ENCODE results near the gene SIRPB1.

- no peak for TF ChIP-seq EZH2 (IDR thresholded peaks at IDR 0.05; ENCODE audit: borderline replicate concordance, low read length)
- TF ChIP-seq, protein P1, sequence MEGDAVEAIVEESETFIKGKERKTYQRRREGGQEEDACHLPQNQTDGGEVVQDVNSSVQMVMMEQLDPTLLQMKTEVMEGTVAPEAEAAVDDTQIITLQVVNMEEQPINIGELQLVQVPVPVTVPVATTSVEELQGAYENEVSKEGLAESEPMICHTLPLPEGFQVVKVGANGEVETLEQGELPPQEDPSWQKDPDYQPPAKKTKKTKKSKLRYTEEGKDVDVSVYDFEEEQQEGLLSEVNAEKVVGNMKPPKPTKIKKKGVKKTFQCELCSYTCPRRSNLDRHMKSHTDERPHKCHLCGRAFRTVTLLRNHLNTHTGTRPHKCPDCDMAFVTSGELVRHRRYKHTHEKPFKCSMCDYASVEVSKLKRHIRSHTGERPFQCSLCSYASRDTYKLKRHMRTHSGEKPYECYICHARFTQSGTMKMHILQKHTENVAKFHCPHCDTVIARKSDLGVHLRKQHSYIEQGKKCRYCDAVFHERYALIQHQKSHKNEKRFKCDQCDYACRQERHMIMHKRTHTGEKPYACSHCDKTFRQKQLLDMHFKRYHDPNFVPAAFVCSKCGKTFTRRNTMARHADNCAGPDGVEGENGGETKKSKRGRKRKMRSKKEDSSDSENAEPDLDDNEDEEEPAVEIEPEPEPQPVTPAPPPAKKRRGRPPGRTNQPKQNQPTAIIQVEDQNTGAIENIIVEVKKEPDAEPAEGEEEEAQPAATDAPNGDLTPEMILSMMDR (conservative IDR thresholded peaks at IDR 0.05 in 1 of 2, IDR thresholded peaks at IDR 0.05 in 1 of 2; ENCODE audit: extremely low read depth in 1 of 2, insufficient read depth in 1 of 2, low read depth in 1 of 2, low read length in 2 of 2), result no peak
Measured at GRCh38 chr20:1632178-1632577, 12.4 kb upstream of the SIRPB1 start.
